HEK293 (cell line): Measurements from ENCODE around the gene ASL.

Source experiments
- CTCF ChIA-PET: fragments of 350-600 bp; formaldehyde crosslinking; extraction: SDS; loops from one replicate; lab custom pipeline; 2021; ENCODE audit warnings: antibody characterized with exemption; lab: Yijun Ruan, JAX
- POLR2A ChIA-PET: fragments of 300-600 bp; formaldehyde crosslinking; extraction: SDS; loops from one replicate; lab custom pipeline; 2020; ENCODE audit warnings: antibody characterized with exemption, inconsistent platforms; lab: Yijun Ruan, JAX
- H3K27ac ChIP-seq: fragments of 200-500 bp; sonication (Bioruptor generic); 2 replicates; pipeline ENCODE4 v1.5.1; 2014; ENCODE audit warnings: low read depth, low read length, control low read depth, inconsistent platforms; ENCODE audit errors: extremely low read depth
- H3K36me3 ChIP-seq, 2 experiments: fragments of 200-500 bp in 1 of 2; sonication (Bioruptor generic) in 1 of 2; 1 replicate in 1 of 2; 2 replicates in 1 of 2; pipeline ENCODE4 v1.5.1; 2014 to 2017; ENCODE audit warnings: inconsistent platforms in 2 of 2, low read length in 2 of 2; ENCODE audit not compliant: control insufficient read depth in 2 of 2, insufficient read depth in 1 of 2
- H3K4me1 ChIP-seq: fragments of 200-500 bp; sonication (Bioruptor generic); 2 replicates; pipeline ENCODE4 v1.5.1; 2014; ENCODE audit warnings: mild to moderate bottlenecking, low read length, inconsistent platforms; ENCODE audit not compliant: control insufficient read depth, insufficient read depth
- H3K4me3 ChIP-seq: 2 replicates; pipeline ENCODE4 v1.5.1; 2011; ENCODE audit warnings: low read depth, mild to moderate bottlenecking, control low read depth, low read length, moderate library complexity
- H3K9me3 ChIP-seq: fragments of 200-500 bp; sonication (Bioruptor generic); 2 replicates; pipeline ENCODE4 v1.5.1; 2014; ENCODE audit warnings: low read depth, low read length, inconsistent platforms; ENCODE audit not compliant: control insufficient read depth, insufficient read depth
- MZF1 ChIP-seq: fragments of 450-650 bp; formaldehyde crosslinking; IDR thresholded peaks from 2 replicates; pipeline ENCODE4 v1.5.1; 2017; ENCODE audit warnings: missing biosample characterization, missing genetic modification characterization, borderline replicate concordance
- ZBTB1 ChIP-seq: fragments of 450-650 bp; formaldehyde crosslinking; IDR thresholded peaks from 2 replicates; pipeline ENCODE4 v1.5.1; 2016; ENCODE audit warnings: missing biosample characterization, missing genetic modification characterization
- ZBTB20 ChIP-seq: fragments of 450-650 bp; formaldehyde crosslinking; IDR thresholded peaks from 2 replicates; pipeline ENCODE4 v1.5.1; 2016; ENCODE audit warnings: missing biosample characterization, missing genetic modification characterization
- ZBTB7A ChIP-seq: fragments of 450-650 bp; formaldehyde crosslinking; IDR thresholded peaks from 2 replicates; pipeline ENCODE4 v1.5.1; 2016; ENCODE audit warnings: low read depth, missing biosample characterization, missing genetic modification characterization
- ZBTB8A ChIP-seq: fragments of 450-650 bp; formaldehyde crosslinking; IDR thresholded peaks from 2 replicates; pipeline ENCODE4 v1.5.1; 2016; ENCODE audit warnings: missing biosample characterization, missing genetic modification characterization
- ZFP41 ChIP-seq: fragments of 450-650 bp; formaldehyde crosslinking; IDR thresholded peaks from 2 replicates; pipeline ENCODE4 v1.5.1; 2016; ENCODE audit warnings: missing biosample characterization, missing genetic modification characterization, borderline replicate concordance
- ZIC2 ChIP-seq: fragments of 450-650 bp; formaldehyde crosslinking; IDR thresholded peaks from 2 replicates; pipeline ENCODE4 v1.5.1; 2016; ENCODE audit warnings: missing biosample characterization, missing genetic modification characterization
- ZNF133 ChIP-seq: fragments of 450-650 bp; formaldehyde crosslinking; IDR thresholded peaks from 2 replicates; pipeline ENCODE4 v1.5.1; 2016; ENCODE audit warnings: missing biosample characterization, missing genetic modification characterization
- ZNF354C ChIP-seq: fragments of 450-650 bp; formaldehyde crosslinking; IDR thresholded peaks from 2 replicates; pipeline ENCODE4 v1.5.1; 2016; ENCODE audit warnings: missing biosample characterization, missing genetic modification characterization, low read depth, borderline replicate concordance
- ZNF391 ChIP-seq: fragments of 450-650 bp; formaldehyde crosslinking; IDR thresholded peaks from 2 replicates; pipeline ENCODE4 v1.5.1; 2016; ENCODE audit warnings: low read depth, missing biosample characterization, missing genetic modification characterization, borderline replicate concordance
- ZNF423 ChIP-seq: fragments of 450-650 bp; formaldehyde crosslinking; IDR thresholded peaks from 2 replicates; pipeline ENCODE4 v1.5.1; 2016; ENCODE audit warnings: missing biosample characterization, missing genetic modification characterization
- ZNF48 ChIP-seq: fragments of 450-650 bp; formaldehyde crosslinking; IDR thresholded peaks from 2 replicates; pipeline ENCODE4 v1.5.1; 2016; ENCODE audit warnings: missing biosample characterization, missing genetic modification characterization
- ZNF660 ChIP-seq: fragments of 450-650 bp; IDR thresholded peaks from 2 replicates; pipeline ENCODE4 v1.5.1; 2018; ENCODE audit warnings: missing biosample characterization, mild to moderate bottlenecking, missing genetic modification characterization
- ZNF664 ChIP-seq: fragments of 450-650 bp; formaldehyde crosslinking; IDR thresholded peaks from 2 replicates; pipeline ENCODE4 v1.5.1; 2016; ENCODE audit warnings: missing biosample characterization, missing genetic modification characterization
- TF ChIP-seq, protein P1 (sequence below): sonication (generic); formaldehyde crosslinking; IDR thresholded peaks from 2 replicates; pipeline ENCODE4 v1.8.1; 2022; ENCODE audit warnings: mild to moderate bottlenecking, moderate library complexity, missing genetic modification reagents
- TF ChIP-seq, protein P2 (sequence below): fragments of 450-650 bp; formaldehyde crosslinking; IDR thresholded peaks from 2 replicates; pipeline ENCODE4 v1.5.1; 2017; ENCODE audit warnings: missing biosample characterization, missing genetic modification characterization
- TF ChIP-seq, protein P3 (sequence below): fragments of 450-650 bp; formaldehyde crosslinking; IDR thresholded peaks from 2 replicates; pipeline ENCODE4 v1.5.1; 2016; ENCODE audit warnings: missing biosample characterization, missing genetic modification characterization
- TF ChIP-seq, protein P4 (sequence below): fragments of 450-650 bp; formaldehyde crosslinking; IDR thresholded peaks from 2 replicates; pipeline ENCODE4 v1.5.1; 2016; ENCODE audit warnings: missing biosample characterization, missing genetic modification characterization
- TF ChIP-seq, protein P5 (sequence below): fragments of 450-650 bp; IDR thresholded peaks from 2 replicates; pipeline ENCODE4 v1.5.1; 2018; ENCODE audit warnings: missing biosample characterization, missing genetic modification characterization
- TF ChIP-seq, protein P6 (sequence below): fragments of 450-650 bp; formaldehyde crosslinking; IDR thresholded peaks from 2 replicates; pipeline ENCODE4 v1.5.1; 2016; ENCODE audit warnings: missing biosample characterization, missing genetic modification characterization

Gene ASL

DNA sequence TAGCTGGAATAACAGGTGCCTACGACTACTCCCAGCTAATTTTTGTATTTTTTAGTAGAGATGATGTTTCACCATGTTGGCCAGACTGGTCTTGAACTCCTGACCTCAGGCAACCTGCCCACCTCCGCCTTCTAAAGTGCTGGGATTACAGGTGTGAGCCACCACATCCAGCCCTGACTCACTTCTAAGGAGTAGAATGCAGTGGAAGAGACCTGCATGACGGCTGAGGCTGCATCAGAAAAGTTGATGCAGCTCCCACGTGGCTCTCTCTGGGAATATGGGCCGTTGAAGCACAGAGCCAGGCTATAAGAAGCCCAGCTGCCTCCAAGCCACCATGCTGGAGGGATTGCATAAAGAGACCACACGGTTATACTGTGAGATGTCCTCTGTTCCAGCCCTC lies 21.6 kb upstream of the ASL start:
- H3K36me3 ChIP-seq, result no peaks in the 10 kb centered on the region
- POLR2A ChIA-PET, result no interaction called here
- H3K4me1 ChIP-seq, result peaks cover 7% of the 10 kb centered on the region
- TF ChIP-seq, protein P1, sequence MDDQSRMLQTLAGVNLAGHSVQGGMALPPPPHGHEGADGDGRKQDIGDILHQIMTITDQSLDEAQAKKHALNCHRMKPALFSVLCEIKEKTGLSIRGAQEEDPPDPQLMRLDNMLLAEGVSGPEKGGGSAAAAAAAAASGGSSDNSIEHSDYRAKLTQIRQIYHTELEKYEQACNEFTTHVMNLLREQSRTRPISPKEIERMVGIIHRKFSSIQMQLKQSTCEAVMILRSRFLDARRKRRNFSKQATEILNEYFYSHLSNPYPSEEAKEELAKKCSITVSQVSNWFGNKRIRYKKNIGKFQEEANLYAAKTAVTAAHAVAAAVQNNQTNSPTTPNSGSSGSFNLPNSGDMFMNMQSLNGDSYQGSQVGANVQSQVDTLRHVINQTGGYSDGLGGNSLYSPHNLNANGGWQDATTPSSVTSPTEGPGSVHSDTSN, result no peak
- TF ChIP-seq, protein P2, sequence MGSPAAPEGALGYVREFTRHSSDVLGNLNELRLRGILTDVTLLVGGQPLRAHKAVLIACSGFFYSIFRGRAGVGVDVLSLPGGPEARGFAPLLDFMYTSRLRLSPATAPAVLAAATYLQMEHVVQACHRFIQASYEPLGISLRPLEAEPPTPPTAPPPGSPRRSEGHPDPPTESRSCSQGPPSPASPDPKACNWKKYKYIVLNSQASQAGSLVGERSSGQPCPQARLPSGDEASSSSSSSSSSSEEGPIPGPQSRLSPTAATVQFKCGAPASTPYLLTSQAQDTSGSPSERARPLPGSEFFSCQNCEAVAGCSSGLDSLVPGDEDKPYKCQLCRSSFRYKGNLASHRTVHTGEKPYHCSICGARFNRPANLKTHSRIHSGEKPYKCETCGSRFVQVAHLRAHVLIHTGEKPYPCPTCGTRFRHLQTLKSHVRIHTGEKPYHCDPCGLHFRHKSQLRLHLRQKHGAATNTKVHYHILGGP (tag by site-specific recombination), result no peak
- TF ChIP-seq MZF1 (no peak), ZBTB8A (tag by site-specific recombination) (no peak), ZBTB20 (tag by site-specific recombination) (no peak), ZBTB7A (tag by site-specific recombination) (no peak), ZNF391 (tag by site-specific recombination) (no peak), ZNF423 (tag by site-specific recombination) (no peak), ZIC2 (tag by site-specific recombination) (no peak), ZNF660 (no peak), ZNF354C (tag by site-specific recombination) (no peak), ZBTB1 (no peak), ZNF664 (tag by site-specific recombination) (no peak), ZNF133 (tag by site-specific recombination) (no peak), ZNF48 (no peak), ZFP41 (no peak)
- TF ChIP-seq, protein P3, sequence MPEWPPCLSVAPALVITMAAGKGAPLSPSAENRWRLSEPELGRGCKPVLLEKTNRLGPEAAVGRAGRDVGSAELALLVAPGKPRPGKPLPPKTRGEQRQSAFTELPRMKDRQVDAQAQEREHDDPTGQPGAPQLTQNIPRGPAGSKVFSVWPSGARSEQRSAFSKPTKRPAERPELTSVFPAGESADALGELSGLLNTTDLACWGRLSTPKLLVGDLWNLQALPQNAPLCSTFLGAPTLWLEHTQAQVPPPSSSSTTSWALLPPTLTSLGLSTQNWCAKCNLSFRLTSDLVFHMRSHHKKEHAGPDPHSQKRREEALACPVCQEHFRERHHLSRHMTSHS (tag by site-specific recombination), result no peak
- TF ChIP-seq, protein P4, sequence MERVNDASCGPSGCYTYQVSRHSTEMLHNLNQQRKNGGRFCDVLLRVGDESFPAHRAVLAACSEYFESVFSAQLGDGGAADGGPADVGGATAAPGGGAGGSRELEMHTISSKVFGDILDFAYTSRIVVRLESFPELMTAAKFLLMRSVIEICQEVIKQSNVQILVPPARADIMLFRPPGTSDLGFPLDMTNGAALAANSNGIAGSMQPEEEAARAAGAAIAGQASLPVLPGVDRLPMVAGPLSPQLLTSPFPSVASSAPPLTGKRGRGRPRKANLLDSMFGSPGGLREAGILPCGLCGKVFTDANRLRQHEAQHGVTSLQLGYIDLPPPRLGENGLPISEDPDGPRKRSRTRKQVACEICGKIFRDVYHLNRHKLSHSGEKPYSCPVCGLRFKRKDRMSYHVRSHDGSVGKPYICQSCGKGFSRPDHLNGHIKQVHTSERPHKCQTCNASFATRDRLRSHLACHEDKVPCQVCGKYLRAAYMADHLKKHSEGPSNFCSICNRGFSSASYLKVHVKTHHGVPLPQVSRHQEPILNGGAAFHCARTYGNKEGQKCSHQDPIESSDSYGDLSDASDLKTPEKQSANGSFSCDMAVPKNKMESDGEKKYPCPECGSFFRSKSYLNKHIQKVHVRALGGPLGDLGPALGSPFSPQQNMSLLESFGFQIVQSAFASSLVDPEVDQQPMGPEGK, result no peak
- TF ChIP-seq, protein P5, sequence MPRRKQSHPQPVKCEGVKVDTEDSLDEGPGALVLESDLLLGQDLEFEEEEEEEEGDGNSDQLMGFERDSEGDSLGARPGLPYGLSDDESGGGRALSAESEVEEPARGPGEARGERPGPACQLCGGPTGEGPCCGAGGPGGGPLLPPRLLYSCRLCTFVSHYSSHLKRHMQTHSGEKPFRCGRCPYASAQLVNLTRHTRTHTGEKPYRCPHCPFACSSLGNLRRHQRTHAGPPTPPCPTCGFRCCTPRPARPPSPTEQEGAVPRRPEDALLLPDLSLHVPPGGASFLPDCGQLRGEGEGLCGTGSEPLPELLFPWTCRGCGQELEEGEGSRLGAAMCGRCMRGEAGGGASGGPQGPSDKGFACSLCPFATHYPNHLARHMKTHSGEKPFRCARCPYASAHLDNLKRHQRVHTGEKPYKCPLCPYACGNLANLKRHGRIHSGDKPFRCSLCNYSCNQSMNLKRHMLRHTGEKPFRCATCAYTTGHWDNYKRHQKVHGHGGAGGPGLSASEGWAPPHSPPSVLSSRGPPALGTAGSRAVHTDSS (tag by site-specific recombination), result no peak
- TF ChIP-seq, protein P6, sequence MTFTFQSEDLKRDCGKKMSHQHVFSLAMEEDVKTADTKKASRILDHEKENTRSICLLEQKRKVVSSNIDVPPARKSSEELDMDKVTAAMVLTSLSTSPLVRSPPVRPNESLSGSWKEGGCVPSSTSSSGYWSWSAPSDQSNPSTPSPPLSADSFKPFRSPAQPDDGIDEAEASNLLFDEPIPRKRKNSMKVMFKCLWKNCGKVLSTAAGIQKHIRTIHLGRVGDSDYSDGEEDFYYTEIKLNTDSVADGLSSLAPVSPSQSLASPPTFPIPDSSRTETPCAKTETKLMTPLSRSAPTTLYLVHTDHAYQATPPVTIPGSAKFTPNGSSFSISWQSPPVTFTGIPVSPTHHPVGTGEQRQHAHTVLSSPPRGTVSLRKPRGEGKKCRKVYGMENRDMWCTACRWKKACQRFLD (tag by site-specific recombination), result no peak
- H3K9me3 ChIP-seq, result no peaks in the 10 kb centered on the region
- H3K27ac ChIP-seq, result no peak overlapping the region
- CTCF ChIA-PET, result interaction anchor here (0.6 to 1.1 kb wide), 2 partner anchors 22 to 23 kb away, joined by 3 read pairs; no protein-coding TSS in a partner anchor
- H3K4me3 ChIP-seq, result no peak overlapping the region
